LNCaP clone FGC (cell line): Measurements from ENCODE around the gene RAPGEF5.

Experiments used
- DNase-seq: peaks from one replicate; pipeline ENCODE4 v3.0.0-alpha.2; 2011; ENCODE audit warnings: low read depth
- H3K4me3 ChIP-seq: 2 replicates; pipeline ENCODE4 v1.5.1; 2011; ENCODE audit warnings: mild to moderate bottlenecking, low read depth, low read length, control low read depth
- CTCF ChIP-seq: IDR thresholded peaks from 2 replicates; pipeline ENCODE4 v1.5.1; 2012; ENCODE audit warnings: mild to moderate bottlenecking; ENCODE audit not compliant: control insufficient read depth, insufficient read depth; ENCODE audit errors: extremely low read depth

RAPGEF5 gene

DNA sequence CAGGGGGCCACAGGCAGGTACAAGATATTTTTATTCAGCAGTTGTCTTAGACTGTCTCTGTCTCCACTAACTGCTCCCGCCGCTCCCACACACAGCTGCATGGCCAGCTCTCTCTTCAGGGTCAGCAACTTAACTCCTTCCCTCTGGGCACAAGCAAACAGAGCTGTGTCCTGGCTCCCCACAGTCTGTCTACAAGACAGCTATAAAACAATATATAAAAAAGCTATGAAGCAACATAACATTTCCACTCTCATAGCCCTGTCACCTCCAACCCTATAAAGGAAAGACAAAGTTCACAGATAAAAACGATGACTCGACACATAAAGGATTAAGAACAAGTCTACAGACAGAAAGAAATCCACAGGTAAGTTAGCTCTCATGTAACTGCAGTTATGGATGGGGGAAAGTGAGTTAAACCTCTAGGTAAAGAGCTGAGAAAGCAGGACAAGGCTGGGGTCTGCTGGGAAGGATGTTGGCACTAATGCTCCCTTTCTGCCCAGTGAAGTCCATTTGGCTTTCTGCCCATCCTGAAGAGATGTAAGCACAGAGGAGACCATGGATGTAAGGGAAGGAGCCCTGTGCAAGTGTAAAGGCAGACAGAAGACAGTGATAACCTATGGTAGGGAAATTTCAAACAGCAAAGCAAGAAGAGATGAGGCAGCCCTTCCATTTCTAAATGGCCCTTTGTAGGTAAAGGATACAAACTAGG, 27.0 kb downstream of the RAPGEF5 start:
- H3K4me3 ChIP-seq = no peak overlapping the region
- no peak for TF ChIP-seq CTCF
- peak; percentile 77 for DNase-seq

GRCh38 chr7:22326181-22326580, 30.8 kb downstream of the RAPGEF5 start:
- DNase-seq = peak; percentile 63
- no peak overlapping the region for H3K4me3 ChIP-seq
- no peak for TF ChIP-seq CTCF

DNA sequence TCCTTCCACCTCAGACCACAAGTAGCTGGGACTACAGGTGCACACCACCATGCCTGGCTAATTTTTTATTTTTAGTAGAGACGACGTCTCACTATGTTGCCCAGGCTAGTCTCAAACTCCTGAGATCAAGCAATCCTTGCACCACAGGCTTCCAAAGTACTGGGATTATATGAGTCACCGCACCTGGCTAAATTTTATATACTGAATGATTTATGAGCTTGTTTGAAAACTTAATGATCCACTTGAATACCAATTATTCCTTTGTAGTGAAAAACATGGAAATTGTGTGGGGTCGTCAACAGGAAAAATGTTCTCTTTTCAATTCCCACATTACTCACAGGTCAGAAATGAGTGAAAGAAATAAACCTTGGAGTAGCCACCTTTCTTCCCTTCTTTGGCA, 31.3 kb downstream of the RAPGEF5 start:
- no peak for DNase-seq
- TF ChIP-seq CTCF = no peak
- H3K4me3 ChIP-seq = no peak overlapping the region

- no peak for TF ChIP-seq CTCF
- H3K4me3 ChIP-seq = no peak overlapping the region
- no peak for DNase-seq
These were observed 33.2 kb downstream of the RAPGEF5 start for GRCh38 chr7:22323714-22324113.

- no peak for TF ChIP-seq CTCF
- no peak for DNase-seq
- no peak overlapping the region for H3K4me3 ChIP-seq
These were observed 36.5 kb downstream of the RAPGEF5 start for GRCh38 chr7:22320416-22320815.

DNA sequence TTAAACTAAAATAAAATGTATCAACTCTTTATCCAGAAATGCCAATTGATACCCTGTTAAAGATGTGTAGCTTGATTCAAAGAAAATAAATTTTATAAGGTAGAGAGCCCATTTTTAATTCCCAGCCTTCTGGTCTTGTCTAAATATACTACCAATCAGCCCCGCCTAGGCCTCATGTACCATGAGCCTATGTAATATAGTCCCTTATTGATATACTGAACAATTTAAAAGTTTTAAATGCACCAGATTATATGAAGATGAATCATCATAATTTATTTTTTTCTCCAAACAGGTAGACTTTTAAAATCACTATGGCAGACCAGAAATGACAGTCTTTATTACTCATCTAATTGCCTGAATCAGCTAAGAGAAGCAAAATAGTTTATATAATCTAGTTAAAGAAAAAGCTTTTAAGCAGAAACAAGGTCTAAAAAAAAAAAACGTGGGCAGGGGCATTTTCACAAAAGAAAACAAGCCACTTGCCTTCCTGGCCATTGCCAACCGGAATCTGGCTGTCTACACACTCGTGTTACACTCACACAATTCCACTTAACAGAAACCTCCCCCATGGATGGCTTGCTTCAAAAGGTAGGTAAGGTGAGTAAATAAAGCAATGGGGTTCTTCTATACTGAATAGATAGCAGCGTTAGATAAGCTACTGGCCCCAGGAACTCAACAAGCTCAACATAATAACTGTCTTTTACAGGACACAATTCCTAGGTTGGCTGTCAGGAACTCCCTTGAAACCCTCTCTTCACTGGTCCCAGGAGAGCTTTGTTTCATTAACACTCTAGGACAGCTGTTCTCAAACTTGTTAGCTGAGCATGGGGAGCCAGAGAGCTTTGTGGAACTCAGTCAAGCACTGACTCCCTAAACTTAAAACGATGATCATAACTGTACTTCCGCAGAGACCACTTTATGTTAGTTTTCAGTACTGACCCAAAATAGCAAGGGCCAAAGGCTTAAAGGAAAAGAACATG, 37.2 kb downstream of the RAPGEF5 start:
- no peak overlapping the region for H3K4me3 ChIP-seq
- no peak for DNase-seq
- no peak for TF ChIP-seq CTCF
